Natural killer cell (primary cell): ENCODE measurements around the gene CYREN. TPM values are rescaled to one million over a fixed set of nuclear protein-coding genes. Genes with fewer than 3 reads are reported as not detected.
A peak's percentile ranks its signal among the peaks of the same experiment; 100 is the strongest.

Experiments
- ATAC-seq, 3 donors: fragments of 150-1000 bp in 2 of 3; fragments of 200-7000 bp in 1 of 3; cut with Tn5 transposase; 1 replicate in 1 of 3; 2 replicates in 2 of 3; pipeline ENCODE4 v1.10.0; 2021; ENCODE audit warnings: mild to moderate bottlenecking in 2 of 3, moderate library complexity in 2 of 3
- DNase-seq, 2 donors: peaks; one replicate each; pipeline versions ENCODE4 v3.0.0 to v3.0.0-alpha.2; 2013 to 2021; ENCODE audit warnings: mixed read lengths in 1 of 2
- H3K27ac ChIP-seq: one replicate; pipeline ENCODE4 v1.5.1; 2013; ENCODE audit warnings: mild to moderate bottlenecking, low read length
- H3K27me3 ChIP-seq: one replicate; pipeline ENCODE4 v1.6.1; 2013; ENCODE audit warnings: low read length; ENCODE audit not compliant: control insufficient read depth, insufficient read depth
- H3K36me3 ChIP-seq: one replicate; pipeline ENCODE4 v1.6.1; 2013; ENCODE audit warnings: low read length; ENCODE audit not compliant: control insufficient read depth, insufficient read depth
- H3K4me1 ChIP-seq: one replicate; pipeline ENCODE4 v1.6.1; 2013; ENCODE audit warnings: low read length; ENCODE audit not compliant: control insufficient read depth, insufficient read depth
- H3K4me3 ChIP-seq: one replicate; pipeline ENCODE4 v1.5.1; 2013; ENCODE audit warnings: low read length
- H3K9me3 ChIP-seq: one replicate; pipeline ENCODE4 v1.6.1; 2013; ENCODE audit warnings: low read length; ENCODE audit not compliant: control insufficient read depth, insufficient read depth
- H3K27ac Mint-ChIP-seq, 2 donors: one replicate each; pipeline ENCODE4 v1.8.0; 2022; ENCODE audit warnings: mild to moderate bottlenecking in 2 of 2, mixed read lengths in 2 of 2, moderate library complexity in 1 of 2
- H3K27me3 Mint-ChIP-seq, 2 donors: one replicate each; pipeline ENCODE4 v1.8.0; 2022; ENCODE audit warnings: low read depth in 2 of 2, mixed read lengths in 2 of 2
- H3K36me3 Mint-ChIP-seq: one replicate; pipeline ENCODE4 v1.8.0; 2022; ENCODE audit warnings: mixed read lengths
- H3K4me1 Mint-ChIP-seq, 2 donors: one replicate each; pipeline ENCODE4 v1.8.0; 2022; ENCODE audit warnings: mixed read lengths in 2 of 2
- H3K4me3 Mint-ChIP-seq: one replicate; pipeline ENCODE4 v1.8.0; 2022; ENCODE audit warnings: mild to moderate bottlenecking, moderate library complexity, mixed read lengths
- H3K9me3 Mint-ChIP-seq, 2 donors: one replicate each; pipeline ENCODE4 v1.8.0; 2022; ENCODE audit warnings: mixed read lengths in 2 of 2
- WGBS: methylation state at CpG from one replicate; pipeline ENCODE4 v1.1.7; 2013; ENCODE audit warnings: missing lambda C conversion rate; ENCODE audit not compliant: insufficient coverage; 5-methylcytosine and 5-hydroxymethylcytosine counted together
- intact Hi-C: fragments of 100-400 bp; cut with micrococcal nuclease; formaldehyde crosslinking; loops from one replicate; pipeline ENCODE4 v1.14.2; 2022
- total RNA-seq, 4 donors: library from RNA; stranded (reverse); fragments of 120-200 nt in 1 of 4; gene quantifications; one replicate each; pipeline versions ENCODE4 v1.2.3 to v1.2.4, GENCODE V29; 2013 to 2022
- TF ChIP-seq, protein P1 (sequence below): fragments of 200-600 bp; IDR thresholded peaks from one replicate; pipeline ENCODE4 v1.8.0; 2022; ENCODE audit warnings: antibody characterized with exemption

The CYREN gene
- total RNA-seq, 3 donors from 2014 or later (not counting 1 experiment from before 2014, with no cell fraction given): 26.1 to 33.9 (median 33.8) TPM

- no peaks in the 10 kb centered on the region for H3K36me3 Mint-ChIP-seq
- 60% methylated on average over 3 of the region's 9 CpGs for WGBS
- Histone ChIP-seq H3K4me3 (no peak overlapping the region), H3K36me3 (peaks cover 38% of the 10 kb centered on the region), H3K27me3 (no peaks in the 10 kb centered on the region), H3K9me3 (no peaks in the 10 kb centered on the region), H3K27ac (peak overlapping the region; percentile 91), H3K4me1 (peaks cover 49% of the 10 kb centered on the region)
- peaks cover 42 to 46% of the 10 kb centered on the region in 2 donors for H3K4me1 Mint-ChIP-seq
- peak in 1 of 2 donors; percentile 64 for DNase-seq
- no peak overlapping the region for H3K4me3 Mint-ChIP-seq
- H3K9me3 Mint-ChIP-seq: no peaks in the 10 kb centered on the region
- intact Hi-C loops: no loop called here
- no peaks in the 10 kb centered on the region for H3K27me3 Mint-ChIP-seq
- TF ChIP-seq, protein P1, sequence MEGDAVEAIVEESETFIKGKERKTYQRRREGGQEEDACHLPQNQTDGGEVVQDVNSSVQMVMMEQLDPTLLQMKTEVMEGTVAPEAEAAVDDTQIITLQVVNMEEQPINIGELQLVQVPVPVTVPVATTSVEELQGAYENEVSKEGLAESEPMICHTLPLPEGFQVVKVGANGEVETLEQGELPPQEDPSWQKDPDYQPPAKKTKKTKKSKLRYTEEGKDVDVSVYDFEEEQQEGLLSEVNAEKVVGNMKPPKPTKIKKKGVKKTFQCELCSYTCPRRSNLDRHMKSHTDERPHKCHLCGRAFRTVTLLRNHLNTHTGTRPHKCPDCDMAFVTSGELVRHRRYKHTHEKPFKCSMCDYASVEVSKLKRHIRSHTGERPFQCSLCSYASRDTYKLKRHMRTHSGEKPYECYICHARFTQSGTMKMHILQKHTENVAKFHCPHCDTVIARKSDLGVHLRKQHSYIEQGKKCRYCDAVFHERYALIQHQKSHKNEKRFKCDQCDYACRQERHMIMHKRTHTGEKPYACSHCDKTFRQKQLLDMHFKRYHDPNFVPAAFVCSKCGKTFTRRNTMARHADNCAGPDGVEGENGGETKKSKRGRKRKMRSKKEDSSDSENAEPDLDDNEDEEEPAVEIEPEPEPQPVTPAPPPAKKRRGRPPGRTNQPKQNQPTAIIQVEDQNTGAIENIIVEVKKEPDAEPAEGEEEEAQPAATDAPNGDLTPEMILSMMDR: no peak
- no peak for ATAC-seq
- peak overlapping the region; percentile 96 for H3K27ac Mint-ChIP-seq
Measured at GRCh38 chr7:135168001-135168400, 2.5 kb downstream of the CYREN start.

- Mint-ChIP-seq H3K4me3 (peak overlapping the region; percentile 55), H3K4me1 (peaks cover 47 to 49% of the 10 kb centered on the region in 2 donors), H3K27me3 (no peaks in the 10 kb centered on the region), H3K27ac (peak overlapping the region; percentile 96), H3K36me3 (no peaks in the 10 kb centered on the region), H3K9me3 (no peaks in the 10 kb centered on the region)
- H3K27me3 ChIP-seq: no peaks in the 10 kb centered on the region
- intact Hi-C loops: no loop called here
- peak overlapping the region; percentile 32 for H3K27ac ChIP-seq
- WGBS: 73% methylated on average over 10 of the region's 12 CpGs
- H3K4me3 ChIP-seq: no peak overlapping the region
- DNase-seq: peak in 1 of 2 donors; percentile 30
- H3K9me3 ChIP-seq: no peaks in the 10 kb centered on the region
- no peak for ATAC-seq
- peaks cover 49% of the 10 kb centered on the region for H3K4me1 ChIP-seq
- TF ChIP-seq, protein P1: no peak
- peaks cover 38% of the 10 kb centered on the region for H3K36me3 ChIP-seq
Measured at GRCh38 chr7:135167365-135167917, 3.1 kb downstream of the CYREN start.

DNA sequence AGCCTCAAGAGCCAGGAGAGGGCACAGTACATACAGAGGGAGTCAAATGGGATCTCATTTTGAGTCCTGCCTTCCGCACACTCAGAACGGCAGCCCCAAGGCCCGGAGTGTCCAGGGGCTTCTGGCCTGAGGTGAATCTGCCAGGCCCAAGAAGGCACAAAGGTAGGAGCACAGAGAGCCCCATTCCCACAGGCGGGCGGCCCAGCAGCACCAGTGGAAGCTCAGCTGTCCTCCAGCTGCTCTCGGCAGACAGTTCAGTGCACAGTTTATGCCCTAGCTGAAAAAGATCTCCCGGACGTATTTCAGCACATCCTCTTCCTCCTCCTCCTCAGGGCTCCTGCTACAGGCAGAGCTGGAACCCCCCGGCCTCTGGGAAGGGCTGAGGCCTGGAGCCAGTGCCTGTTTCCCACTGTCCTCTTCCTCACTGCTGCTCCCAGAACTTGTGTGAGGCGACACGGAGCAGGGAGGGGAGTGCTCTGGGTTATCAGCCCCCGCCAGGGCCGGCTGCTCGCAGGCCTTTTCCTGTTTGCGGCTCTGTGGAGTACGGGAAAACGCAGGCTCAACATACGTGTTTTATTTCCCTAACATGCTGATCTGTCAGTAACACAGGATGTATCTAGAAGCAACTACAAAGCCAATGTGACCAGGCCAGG, 4.0 kb downstream of the CYREN start:
- peaks cover 57 to 59% of the 10 kb centered on the region in 2 donors for H3K4me1 Mint-ChIP-seq
- H3K27ac ChIP-seq: no peak overlapping the region
- H3K4me3 ChIP-seq: no peak overlapping the region
- intact Hi-C loops: no loop called here
- peaks cover 52% of the 10 kb centered on the region for H3K4me1 ChIP-seq
- H3K36me3 Mint-ChIP-seq: no peaks in the 10 kb centered on the region
- H3K27me3 Mint-ChIP-seq: no peaks in the 10 kb centered on the region
- H3K9me3 Mint-ChIP-seq: no peaks in the 10 kb centered on the region
- DNase-seq: no peak
- H3K27me3 ChIP-seq: no peaks in the 10 kb centered on the region
- H3K9me3 ChIP-seq: no peaks in the 10 kb centered on the region
- peak overlapping the region; percentile 96 for H3K27ac Mint-ChIP-seq
- TF ChIP-seq, protein P1: no peak
- H3K36me3 ChIP-seq: peaks cover 40% of the 10 kb centered on the region
- no peak for ATAC-seq
- H3K4me3 Mint-ChIP-seq: peak overlapping the region; percentile 25
- 67% methylated on average over 18 of the region's 18 CpGs for WGBS
